UCSD-AML1 (cell line): Measurements from ENCODE around the gene ZNF133.
"Not testable (repeated sequence)": the region's sequence is repeated elsewhere in the genome, so short reads cannot be mapped to it uniquely, and the experiment has no call there.

Experiments
- DNase-seq: peaks from one replicate; lab custom pipeline; 2025; ENCODE audit not compliant: unreplicated experiment; lab: John Stamatoyannopoulos, UW

Gene ZNF133

DNA sequence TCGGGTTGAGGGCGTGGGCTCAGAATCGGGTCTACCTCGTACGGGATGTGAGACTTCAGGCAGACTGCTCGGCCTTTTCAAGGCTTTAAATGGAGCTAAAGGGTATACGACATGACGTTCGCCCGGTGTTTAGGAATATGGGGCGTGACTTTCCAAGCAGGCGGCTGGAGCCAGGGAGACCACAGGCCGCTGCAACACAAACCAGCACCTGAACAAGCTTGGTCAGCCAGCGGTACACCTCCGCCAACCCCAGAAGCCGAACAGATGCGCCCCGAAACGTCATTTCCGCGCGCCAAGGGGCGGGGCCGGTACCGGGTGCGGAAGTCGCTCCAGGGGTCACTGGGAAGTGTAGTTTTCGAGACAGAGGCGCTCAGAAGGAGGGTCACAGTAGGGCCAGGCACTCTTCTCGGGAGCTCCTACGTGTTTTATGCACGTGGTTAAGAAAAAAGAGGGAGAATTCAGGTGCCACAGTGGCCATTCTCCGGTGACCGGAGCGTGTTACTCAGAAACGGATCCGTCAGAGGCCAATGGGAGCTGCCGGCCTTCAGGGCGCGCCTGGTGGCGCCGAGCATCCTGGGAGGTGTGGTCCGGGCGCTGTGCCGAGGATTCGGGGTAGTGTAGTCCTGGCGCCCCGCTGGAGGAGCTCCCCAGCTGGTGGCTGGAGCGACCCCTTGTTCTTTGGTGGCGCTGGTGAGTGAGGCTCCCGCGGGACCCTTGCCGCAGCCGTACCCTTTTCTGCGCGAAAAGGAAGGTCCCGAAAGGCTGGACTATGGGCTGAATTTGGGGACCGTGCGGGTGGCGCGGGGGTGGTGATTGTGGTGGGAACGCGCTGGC, at the start of gene ZNF133:
Gene ZNF133, plus strand, starts transcription at position 613 of the 834 bp plus-strand sequence. CDS start 17,160 bp downstream, outside the sequence.
- peak; percentile 95 for DNase-seq

DNA sequence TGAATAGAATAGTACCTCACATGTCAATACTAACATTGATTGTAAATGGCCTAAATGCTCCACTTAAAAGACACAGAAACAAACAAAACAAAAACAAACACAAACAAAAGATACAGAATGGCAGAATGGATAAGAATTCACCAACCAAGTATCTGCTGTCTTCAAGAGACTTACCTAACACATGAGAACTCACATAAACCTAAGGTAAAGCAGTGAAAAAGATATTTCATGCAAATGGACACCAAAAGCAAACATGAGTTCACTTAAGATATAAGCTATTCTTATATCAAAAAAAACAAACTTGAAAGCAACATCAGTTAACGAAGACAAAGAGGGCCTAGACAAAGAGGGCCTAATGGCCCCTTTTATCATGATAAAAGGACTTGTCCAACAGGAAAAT, 47.3 kb upstream of the ZNF133 start:
- no peak for DNase-seq

GRCh38 chr20:18243802-18244201, 44.5 kb upstream of the ZNF133 start:
- DNase-seq = no peak

- DNase-seq = not testable (repeated sequence)
Measured at GRCh38 chr20:18248545-18248944, 39.8 kb upstream of the ZNF133 start.

DNA sequence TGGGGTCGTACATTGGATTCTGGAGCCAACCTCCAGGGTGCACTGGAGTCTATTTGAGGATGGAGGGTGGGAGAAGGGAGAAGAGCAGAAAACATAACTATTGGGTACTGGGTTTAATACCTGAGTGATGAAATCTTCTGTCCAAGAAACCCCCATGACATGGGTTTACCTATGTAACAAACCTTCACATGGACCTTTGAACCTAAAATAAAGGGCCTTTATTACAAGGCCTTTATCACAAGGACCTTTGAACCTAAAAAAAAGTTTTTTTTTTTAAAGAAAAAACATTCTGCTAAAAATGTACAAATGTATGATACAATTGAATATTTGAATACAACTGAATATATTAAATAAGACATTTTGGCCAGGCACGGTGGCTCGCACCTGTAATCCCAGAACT, 38.1 kb upstream of the ZNF133 start:
- DNase-seq = no peak

- DNase-seq = no peak
Measured at GRCh38 chr20:18252597-18253451, 35.5 kb upstream of the ZNF133 start.

- no peak for DNase-seq
Measured at GRCh38 chr20:18254615-18255014, 33.7 kb upstream of the ZNF133 start.

GRCh38 chr20:18255526-18255925, 32.8 kb upstream of the ZNF133 start:
- DNase-seq = no peak

DNA sequence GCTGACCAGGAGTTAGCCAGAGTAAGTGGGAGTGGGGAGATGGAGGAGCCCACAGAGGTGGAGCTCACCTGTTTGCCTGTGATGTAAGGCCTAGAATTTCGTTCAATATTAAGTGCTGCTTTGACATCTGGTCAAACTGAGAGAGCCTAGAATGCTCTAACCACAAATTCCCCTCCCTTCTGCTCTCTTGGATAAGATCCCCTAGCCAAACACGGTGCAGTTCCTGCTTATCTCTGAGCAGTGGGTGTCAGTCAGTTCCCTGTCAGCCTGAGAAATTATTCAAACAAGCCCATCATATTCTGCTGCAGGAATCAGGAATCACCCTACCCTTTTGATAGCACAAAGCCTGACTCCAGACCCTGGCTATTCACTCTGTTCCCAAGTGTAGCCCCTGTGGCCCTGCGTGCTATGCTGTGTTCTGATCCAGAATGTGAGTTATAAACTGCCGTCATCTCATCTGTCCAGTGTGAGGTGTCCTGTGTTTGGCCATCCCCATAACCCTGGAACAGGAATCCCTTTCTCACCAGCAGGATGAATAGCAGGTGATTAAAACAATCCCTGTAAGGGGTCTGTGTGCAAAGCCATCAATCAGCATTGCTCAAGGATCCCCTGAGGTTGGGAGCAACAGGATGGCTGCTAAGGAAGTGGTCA, 31.8 kb upstream of the ZNF133 start:
- DNase-seq = peak; percentile 28

DNA sequence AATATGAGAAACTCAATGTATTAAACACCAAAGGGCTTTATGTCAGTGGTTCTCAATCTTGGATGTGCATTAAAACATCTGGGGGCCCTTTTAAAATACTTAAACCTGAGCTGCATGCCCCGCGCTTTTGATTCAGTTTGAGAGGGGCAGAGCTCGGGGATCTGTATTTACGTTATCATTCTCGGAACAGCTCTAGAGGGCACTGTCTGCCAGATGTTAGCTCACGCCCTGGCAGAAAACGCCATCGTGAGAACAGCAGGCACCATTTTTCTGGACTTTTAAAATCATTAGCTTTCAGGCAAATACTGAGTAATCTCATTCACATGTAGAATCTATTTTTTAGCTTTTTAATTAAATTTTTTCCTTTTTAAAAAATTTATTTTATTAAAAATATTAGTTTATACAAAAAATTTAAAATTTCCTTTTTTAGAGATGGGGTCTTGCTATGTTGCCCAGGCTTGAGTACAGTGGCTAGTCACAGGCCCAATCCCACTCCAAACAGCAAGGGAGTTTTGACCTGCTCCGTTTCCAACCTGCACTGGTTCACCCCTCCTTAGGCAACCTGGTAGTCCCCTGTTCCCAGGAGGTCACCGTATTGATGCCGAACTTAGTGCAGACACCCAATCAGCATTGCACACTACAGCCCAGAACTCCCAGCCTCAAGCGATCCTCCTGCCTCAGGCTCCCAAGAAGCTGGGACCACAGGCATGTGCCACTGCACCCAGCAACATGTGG, 30.0 kb upstream of the ZNF133 start:
- DNase-seq = no peak

- no peak for DNase-seq
Measured at GRCh38 chr20:18259730-18260129, 28.6 kb upstream of the ZNF133 start.

DNA sequence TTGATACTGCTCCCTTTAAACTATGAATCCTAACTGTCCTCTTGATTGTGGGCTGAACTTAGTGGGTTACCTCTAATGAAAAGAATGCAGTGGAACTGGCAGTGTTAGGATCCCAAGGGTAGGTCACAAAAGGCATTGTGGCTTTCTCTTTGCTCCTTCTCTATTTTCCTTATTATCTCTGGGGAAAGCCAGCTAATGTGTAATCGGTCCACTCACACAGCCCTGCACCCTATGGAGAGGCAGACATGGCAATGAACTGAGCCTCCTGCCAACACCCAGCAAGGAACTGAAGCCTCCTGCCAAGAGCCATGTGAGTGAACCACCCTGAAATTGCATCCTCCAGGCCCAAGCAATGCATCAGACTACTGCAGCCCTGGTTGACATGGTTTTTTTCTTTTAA, 24.6 kb upstream of the ZNF133 start:
- no peak for DNase-seq

DNA sequence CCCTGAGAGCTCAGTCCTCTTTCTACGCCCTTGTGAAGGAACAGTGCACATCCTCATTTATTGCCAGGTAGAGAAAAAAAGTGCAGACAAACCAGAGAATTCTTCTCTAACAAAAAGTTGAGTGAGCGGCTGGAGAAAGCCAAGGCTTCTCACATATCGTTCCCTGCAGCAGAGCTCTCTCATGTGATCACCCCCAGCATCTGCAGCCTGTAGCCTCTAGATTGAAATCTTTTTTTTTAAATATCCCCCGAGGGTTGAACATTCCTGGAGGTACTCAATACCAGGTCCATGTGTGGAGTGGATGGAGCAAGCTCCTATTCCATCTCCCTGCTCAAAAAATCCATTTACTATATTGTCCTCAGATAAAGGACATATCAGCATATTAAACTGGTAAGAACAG, 22.9 kb upstream of the ZNF133 start:
- DNase-seq = no peak

GRCh38 chr20:18266282-18266681, 22.0 kb upstream of the ZNF133 start:
- DNase-seq = no peak

GRCh38 chr20:18267815-18268214, 20.5 kb upstream of the ZNF133 start:
- no peak for DNase-seq

- DNase-seq = no peak
Measured at GRCh38 chr20:18271160-18271559, 17.2 kb upstream of the ZNF133 start.

GRCh38 chr20:18272451-18272850, 15.9 kb upstream of the ZNF133 start:
- DNase-seq = no peak

- DNase-seq = no peak
Measured at GRCh38 chr20:18273738-18274137, 14.6 kb upstream of the ZNF133 start.

DNA sequence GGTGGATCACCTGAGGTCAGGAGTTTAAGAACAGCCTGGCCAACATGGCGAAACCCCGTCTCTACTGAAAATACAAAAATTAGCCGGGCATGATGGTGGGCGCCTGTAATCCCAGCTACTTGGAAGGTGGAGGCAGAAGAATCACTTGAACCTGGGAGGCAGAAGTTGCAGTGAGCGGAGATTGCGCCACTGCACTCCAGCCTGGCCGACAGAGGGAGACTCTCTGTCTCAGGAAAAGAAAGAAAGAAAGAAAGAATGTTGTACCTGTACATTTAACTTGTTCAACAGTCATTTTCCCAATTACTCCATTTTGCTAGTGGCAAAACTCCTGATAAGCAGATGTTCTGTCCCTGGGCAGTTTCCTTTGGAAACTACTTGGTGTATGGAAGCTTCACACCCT, 12.4 kb upstream of the ZNF133 start:
- not testable (repeated sequence) for DNase-seq

DNA sequence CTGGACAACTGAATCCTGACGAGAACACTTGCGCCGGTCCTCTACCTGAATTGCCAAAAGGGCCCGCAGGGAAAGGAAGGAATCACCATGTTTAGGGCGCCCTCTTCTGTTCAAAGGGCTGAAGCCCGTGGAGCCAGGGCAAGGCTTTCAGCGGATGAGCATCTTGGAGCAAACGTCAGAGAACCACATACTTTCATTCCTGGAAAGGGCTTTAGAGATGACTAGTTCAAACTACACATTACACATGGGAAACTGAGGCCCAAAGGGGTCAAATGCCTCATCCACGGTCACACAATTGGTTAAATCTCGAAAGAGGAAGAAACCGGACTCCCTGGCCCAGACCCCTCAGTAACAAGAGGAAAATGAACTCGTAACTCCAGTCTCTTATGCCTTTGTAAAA, 11.5 kb upstream of the ZNF133 start:
- DNase-seq = peak; percentile 58

DNA sequence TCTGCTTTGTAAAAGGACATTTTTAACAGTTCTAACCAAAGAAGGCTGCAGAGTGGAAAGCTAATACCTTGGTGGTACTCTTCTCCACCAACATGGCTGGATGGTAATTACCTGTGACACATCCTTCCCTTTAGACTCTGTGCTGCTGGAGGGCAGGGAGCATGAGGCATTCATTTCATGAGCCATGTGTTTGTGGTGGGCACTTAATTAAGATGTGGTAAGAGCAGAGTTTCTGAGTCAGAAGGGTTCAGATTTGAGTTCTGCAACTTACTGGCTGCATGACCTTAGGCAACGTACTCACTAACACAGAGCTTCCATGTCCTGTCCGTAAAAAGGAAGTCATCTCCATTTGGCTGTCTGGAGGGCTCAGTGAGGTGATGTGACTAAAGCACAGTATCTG, 9.1 kb upstream of the ZNF133 start:
- DNase-seq = no peak
